ENCODE data around the gene PKD2L1. TPM values are rescaled to one million over a fixed set of nuclear protein-coding genes. Genes with fewer than 3 reads are reported as not detected.

Gene PKD2L1
- polyA plus RNA-seq, 1 donor (not counting 4 experiments of a cell fraction or from before 2014, with no cell fraction given) = not detected

- Histone ChIP-seq H3K9me3 (ENCODE audit: control insufficient read depth, low read depth, low read length) (no peaks in the 10 kb centered on the region), H3K4me3 (ENCODE audit: control insufficient read depth in 2 of 3, extremely low read depth in 1 of 3, insufficient read depth in 2 of 3, low read depth in 1 of 3, low read length in 3 of 3) (no peak overlapping the region), H4K20me1 (ENCODE audit: control insufficient read depth, extremely low read depth, insufficient read depth, low read length) (no peaks in the 10 kb centered on the region), H3K79me2 (ENCODE audit: control insufficient read depth, insufficient read depth, low read length) (no peaks in the 10 kb centered on the region), H3K9ac (ENCODE audit: control insufficient read depth, extremely low read depth, insufficient read depth, low read length) (no peak overlapping the region), H3K36me3 (ENCODE audit: control insufficient read depth in 2 of 2, extremely low read depth in 1 of 2, insufficient read depth in 2 of 2, low read length in 2 of 2) (no peaks in the 10 kb centered on the region), H3K4me2 (ENCODE audit: control insufficient read depth, extremely low read depth, insufficient read depth, low read depth, low read length) (no peak overlapping the region), H3K4me1 (ENCODE audit: control insufficient read depth, extremely low read depth, insufficient read depth, low read length) (no peaks in the 10 kb centered on the region), H2AFZ (ENCODE audit: control insufficient read depth, low read length) (no peak overlapping the region), H3K27me3 (ENCODE audit: control insufficient read depth, extremely low read depth, insufficient read depth, low read length) (peaks cover 13% of the 10 kb centered on the region), H3K9me1 (ENCODE audit: control insufficient read depth, extremely low read depth, insufficient read depth, low read length) (no peaks in the 10 kb centered on the region), H3K27ac (ENCODE audit: control insufficient read depth, insufficient read depth, low read length) (no peak overlapping the region)
- TF ChIP-seq CTCF (optimal IDR thresholded peaks at IDR 0.05 in 1 of 3, IDR thresholded peaks at IDR 0.05 in 1 of 3, conservative IDR thresholded peaks at IDR 0.05 in 1 of 3; ENCODE audit: extremely low read depth in 1 of 3, insufficient read depth in 2 of 3, low read length in 3 of 3) = no peak
- no peak for TF ChIP-seq EZH2 (IDR thresholded peaks at IDR 0.05; ENCODE audit: low read length)
- dilution Hi-C loops (cut with MboI; ENCODE audit: extremely low pct_ligation_motif_present, low sequenced_read_pairs) = no loop called here
- FAIRE-seq = no peak
- no peak for DNase-seq (ENCODE audit: low read depth, low spot score)
Measured at GRCh38 chr10:100307684-100308083, 22.3 kb downstream of the PKD2L1 start.

- Histone ChIP-seq H3K9me3 (ENCODE audit: control insufficient read depth, low read depth, low read length) (no peaks in the 10 kb centered on the region), H3K36me3 (ENCODE audit: control insufficient read depth in 2 of 2, extremely low read depth in 1 of 2, insufficient read depth in 2 of 2, low read length in 2 of 2) (no peaks in the 10 kb centered on the region), H2AFZ (ENCODE audit: control insufficient read depth, low read length) (no peak overlapping the region), H4K20me1 (ENCODE audit: control insufficient read depth, extremely low read depth, insufficient read depth, low read length) (no peaks in the 10 kb centered on the region), H3K4me3 (ENCODE audit: control insufficient read depth in 2 of 3, extremely low read depth in 1 of 3, insufficient read depth in 2 of 3, low read depth in 1 of 3, low read length in 3 of 3) (no peak overlapping the region), H3K4me1 (ENCODE audit: control insufficient read depth, extremely low read depth, insufficient read depth, low read length) (no peaks in the 10 kb centered on the region), H3K9ac (ENCODE audit: control insufficient read depth, extremely low read depth, insufficient read depth, low read length) (no peak overlapping the region), H3K79me2 (ENCODE audit: control insufficient read depth, insufficient read depth, low read length) (no peaks in the 10 kb centered on the region), H3K9me1 (ENCODE audit: control insufficient read depth, extremely low read depth, insufficient read depth, low read length) (no peaks in the 10 kb centered on the region), H3K4me2 (ENCODE audit: control insufficient read depth, extremely low read depth, insufficient read depth, low read depth, low read length) (no peak overlapping the region), H3K27ac (ENCODE audit: control insufficient read depth, insufficient read depth, low read length) (no peak overlapping the region), H3K27me3 (ENCODE audit: control insufficient read depth, extremely low read depth, insufficient read depth, low read length) (peaks cover 8% of the 10 kb centered on the region)
- dilution Hi-C loops (cut with MboI; ENCODE audit: extremely low pct_ligation_motif_present, low sequenced_read_pairs) = no loop called here
- DNase-seq (ENCODE audit: low read depth, low spot score) (no peak), FAIRE-seq (no peak)
- no peak for TF ChIP-seq EZH2 (IDR thresholded peaks at IDR 0.05; ENCODE audit: low read length)
- no peak for TF ChIP-seq CTCF (optimal IDR thresholded peaks at IDR 0.05 in 1 of 3, IDR thresholded peaks at IDR 0.05 in 1 of 3, conservative IDR thresholded peaks at IDR 0.05 in 1 of 3; ENCODE audit: extremely low read depth in 1 of 3, insufficient read depth in 2 of 3, low read length in 3 of 3)
Measured at GRCh38 chr10:100306861-100307260, 23.2 kb downstream of the PKD2L1 start.

All from keratinocyte (primary cell).